Stomach (tissue), 9 donors: ENCODE data around the gene ACOT7. TPM values are rescaled to one million over a fixed set of nuclear protein-coding genes. Genes with fewer than 3 reads are reported as not detected.

Experiments used
- DNase-seq, 2 donors: peaks; one replicate each; pipeline versions ENCODE4 v3.0.0 to v3.0.0-alpha.2; 2013 to 2019
- H3K27ac ChIP-seq, 5 donors: fragments of 200-600 bp in 4 of 5; sonication (generic) in 4 of 5; one replicate each; pipeline ENCODE4 v1.5.1; 2013 to 2019; ENCODE audit warnings: mild to moderate bottlenecking in 1 of 5, moderate library complexity in 1 of 5
- H3K27me3 ChIP-seq, 3 donors: fragments of 200-600 bp; sonication (generic); one replicate each; pipeline ENCODE4 v1.5.1; 2017 to 2019; ENCODE audit warnings: mixed run types in 1 of 3
- H3K36me3 ChIP-seq, 4 donors: fragments of 200-600 bp; sonication (generic); 1 replicate in 3 of 4; 2 replicates in 1 of 4; pipeline ENCODE4 v1.5.1; 2016 to 2019
- H3K4me1 ChIP-seq, 4 donors: fragments of 200-600 bp; sonication (generic); one replicate each; pipeline ENCODE4 v1.5.1; 2016 to 2019
- H3K4me3 ChIP-seq, 4 donors: fragments of 200-600 bp; sonication (generic) in 3 of 4; one replicate each; pipeline ENCODE4 v1.5.1; 2016 to 2019; ENCODE audit warnings: mild to moderate bottlenecking in 1 of 4
- H3K9me3 ChIP-seq, 4 donors: fragments of 200-600 bp; sonication (generic); one replicate each; pipeline ENCODE4 v1.5.1; 2016 to 2019
- CTCF ChIP-seq, 7 experiments: fragments of 450-650 bp in 4 of 7; fragments of 200-600 bp in 3 of 7; sonication (generic) in 3 of 7; IDR thresholded peaks; one replicate each; pipeline ENCODE4 v1.5.1; 2016 to 2019; ENCODE audit warnings: antibody characterized with exemption in 7 of 7, control low read depth in 2 of 7, mild to moderate bottlenecking in 1 of 7
- EP300 ChIP-seq: sonication (generic); formaldehyde crosslinking; IDR thresholded peaks from one replicate; pipeline ENCODE4 v1.6.1; 2017; ENCODE audit warnings: antibody characterized with exemption
- POLR2A ChIP-seq, 4 donors: fragments of 450-650 bp; IDR thresholded peaks; one replicate each; pipeline ENCODE4 v1.6.1; 2016; ENCODE audit warnings: antibody characterized with exemption in 4 of 4, control low read depth in 2 of 4, mild to moderate bottlenecking in 1 of 4, moderate library complexity in 1 of 4
- POLR2AphosphoS5 ChIP-seq, 3 donors: sonication (generic); formaldehyde crosslinking; IDR thresholded peaks; one replicate each; pipeline ENCODE4 v1.6.1; 2016; ENCODE audit warnings: antibody characterized with exemption in 3 of 3
- WGBS, 5 donors: extraction: QIAGEN DNeasy Blood & Tissue Kit in 3 of 5; methylation state at CpG; one replicate each; pipeline versions ENCODE4 v1.1.5 to v1.1.7; 2013 to 2018; 5-methylcytosine and 5-hydroxymethylcytosine counted together
- intact Hi-C: fragments of 100-400 bp; cut with DNase I; formaldehyde crosslinking; loops from one replicate; pipeline ENCODE4 v1.15.1; 2023; ENCODE audit warnings: low total_unique reads
- polyA plus RNA-seq, 3 donors: library from polyadenylated mRNA; stranded (reverse); fragments of 200-250 nt; gene quantifications; one replicate each; pipeline ENCODE4 v1.2.3, GENCODE V29; 2013
- total RNA-seq, 5 donors: library from RNA; depleted of rRNA; stranded (reverse); fragments of >200 nt; gene quantifications; one replicate each; pipeline versions ENCODE4 v1.1.0 to v1.2.3, GENCODE V29; 2014 to 2016
- donor health status: healthy with polysubstance abuse.
- donor health status: Bipolar disorder and iron deficiency.
- donor health status: healthy.

Gene ACOT7
- total and polyA plus RNA-seq, 8 donors = 9.4 to 69.8 (median 19.4) TPM; not detected in 1

DNA sequence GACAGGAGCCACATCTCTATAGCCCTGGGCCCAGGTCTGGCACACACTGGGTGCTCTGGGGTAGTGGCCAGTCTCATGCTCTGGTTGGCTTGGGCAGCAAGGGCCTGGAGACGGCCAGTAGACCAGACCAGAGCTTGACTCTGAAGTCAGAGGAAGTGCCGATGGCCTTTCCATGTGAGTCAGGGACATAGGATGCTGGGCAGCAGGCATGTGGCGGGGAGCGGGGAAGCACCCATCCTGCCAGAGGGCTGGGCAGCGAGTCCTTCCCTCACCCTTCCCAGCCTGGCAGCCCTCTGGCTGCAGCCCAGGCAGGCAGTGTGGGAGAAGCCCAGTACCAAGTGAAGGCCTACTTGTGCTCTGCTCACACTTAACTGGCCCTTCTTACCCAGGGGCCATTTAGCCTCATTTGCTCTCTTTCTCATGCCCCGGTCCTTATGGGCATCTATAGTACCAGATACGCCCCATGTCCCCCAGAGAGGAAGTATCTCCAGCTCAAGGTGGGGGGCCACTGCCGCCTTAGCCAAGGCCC lies 136.0 kb downstream of the ACOT7 start:
- no peak overlapping the region for H3K4me3 ChIP-seq
- H3K36me3 ChIP-seq = peaks cover 0 to 16% (median 12%) of the 10 kb centered on the region in 4 donors
- intact Hi-C loops = no loop called here
- no peak overlapping the region for H3K27ac ChIP-seq
- H3K9me3 ChIP-seq = no peaks in the 10 kb centered on the region
- WGBS, 5 donors = 90 to 95% (median 92%) methylated on average over 4 to 8 of the region's 8 CpGs
- H3K27me3 ChIP-seq = peaks cover 0 to 51% (median 23%) of the 10 kb centered on the region in 3 donors
- peaks cover 13 to 31% (median 26%) of the 10 kb centered on the region in 4 donors for H3K4me1 ChIP-seq
- TF ChIP-seq POLR2AphosphoS5 (IDR thresholded peaks at IDR 0.05) (no peak), POLR2A (IDR thresholded peaks at IDR 0.05) (no peak), EP300 (no peak), CTCF (IDR thresholded peaks at IDR 0.05) (no peak)
- DNase-seq = no peak

DNA sequence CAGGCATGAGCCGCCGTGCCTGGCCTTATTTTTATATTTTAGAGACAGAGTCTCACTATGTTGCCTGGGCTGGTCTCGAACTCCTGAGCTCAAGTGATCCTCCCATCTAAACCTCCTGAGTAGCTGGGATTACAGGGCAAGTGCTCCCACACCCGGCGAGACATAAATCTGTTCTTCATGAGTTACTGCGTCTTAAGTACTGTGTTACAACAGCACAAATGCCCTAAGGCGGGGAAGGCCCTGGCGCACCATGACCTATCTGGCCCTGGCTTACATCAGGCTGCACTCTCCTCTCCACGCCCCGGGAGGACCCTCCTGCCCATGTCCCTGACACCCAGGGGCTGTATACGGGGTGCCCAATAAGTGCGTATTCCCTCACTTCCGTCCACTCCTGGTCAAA lies 136.9 kb downstream of the ACOT7 start:
- Histone ChIP-seq H3K4me3 (no peak overlapping the region), H3K27me3 (peaks cover 0 to 51% (median 21%) of the 10 kb centered on the region in 3 donors), H3K9me3 (no peaks in the 10 kb centered on the region), H3K4me1 (peaks cover 13 to 25% (median 23%) of the 10 kb centered on the region in 4 donors), H3K36me3 (peaks cover 0 to 17% (median 13%) of the 10 kb centered on the region in 4 donors), H3K27ac (no peak overlapping the region)
- no peak for TF ChIP-seq POLR2A (IDR thresholded peaks at IDR 0.05)
- TF ChIP-seq EP300 = no peak
- TF ChIP-seq CTCF (IDR thresholded peaks at IDR 0.05) = no peak
- TF ChIP-seq POLR2AphosphoS5 (IDR thresholded peaks at IDR 0.05) = no peak
- 84 to 89% (median 86%) methylated on average over 10 to 13 of the region's 13 CpGs for WGBS, 5 donors
- no peak for DNase-seq
- intact Hi-C loops = no loop called here

GRCh38 chr1:6254691-6255090 lies 138.9 kb downstream of the ACOT7 start:
- peaks cover 0 to 23% (median 13%) of the 10 kb centered on the region in 4 donors for H3K36me3 ChIP-seq
- H3K4me3 ChIP-seq = no peak overlapping the region
- TF ChIP-seq CTCF (IDR thresholded peaks at IDR 0.05) = no peak
- peaks cover 0 to 52% (median 18%) of the 10 kb centered on the region in 3 donors for H3K27me3 ChIP-seq
- H3K9me3 ChIP-seq = no peaks in the 10 kb centered on the region
- H3K4me1 ChIP-seq = peaks cover 0 to 14% (median 11%) of the 10 kb centered on the region in 4 donors
- H3K27ac ChIP-seq = no peak overlapping the region
- no peak for DNase-seq
- intact Hi-C loops = no loop called here
- 80 to 90% (median 87%) methylated on average over 12 to 16 of the region's 16 CpGs for WGBS, 5 donors

GRCh38 chr1:6253380-6253779 lies 140.2 kb downstream of the ACOT7 start:
- WGBS, 5 donors = 85 to 95% (median 92%) methylated on average over 4 to 9 of the region's 9 CpGs
- peaks cover 7 to 16% (median 13%) of the 10 kb centered on the region in 4 donors for H3K4me1 ChIP-seq
- no peak for DNase-seq
- H3K27me3 ChIP-seq = peaks cover 0 to 52% (median 25%) of the 10 kb centered on the region in 3 donors
- H3K9me3 ChIP-seq = no peaks in the 10 kb centered on the region
- H3K4me3 ChIP-seq = no peak overlapping the region
- H3K27ac ChIP-seq = no peak overlapping the region
- intact Hi-C loops = no loop called here
- H3K36me3 ChIP-seq = peaks cover 0 to 23% (median 13%) of the 10 kb centered on the region in 4 donors
- TF ChIP-seq POLR2A (IDR thresholded peaks at IDR 0.05) (no peak), POLR2AphosphoS5 (IDR thresholded peaks at IDR 0.05) (no peak), CTCF (IDR thresholded peaks at IDR 0.05) (no peak), EP300 (no peak)
